HepG2 (cell line): ENCODE measurements around the gene CTCF. TPM values are rescaled to one million over a fixed set of nuclear protein-coding genes. Genes with fewer than 3 reads are reported as not detected.

Experiments used
- ATAC-seq: fragments of 200-7000 bp; cut with Tn5 transposase; 3 replicates; pipeline ENCODE4 v1.9.1; 2020; ENCODE audit warnings: mild to moderate bottlenecking, moderate library complexity
- BruUV-seq: library from RNA; stranded (reverse); fragments of 400-500 nt; replicated peaks from 2 replicates; lab custom pipeline; 2021; lab: Mats Ljungman, UMichigan
- CTCF ChIA-PET: fragments of 300-600 bp; formaldehyde crosslinking; extraction: SDS; loops from one replicate; lab custom pipeline; 2021; ENCODE audit warnings: low total read pairs, inconsistent platforms, low intra/inter-chr PET ratio; lab: Yijun Ruan, JAX
- POLR2A ChIA-PET: fragments of 350-600 bp; sonication (Branson Sonifier 250); formaldehyde crosslinking; loops from one replicate; lab custom pipeline; 2020; ENCODE audit warnings: antibody characterized with exemption, inconsistent platforms; lab: Yijun Ruan, JAX
- DNase-seq: peaks from one replicate; pipeline ENCODE4 v3.0.0-alpha.2; 2015; ENCODE audit warnings: low spot score
- FAIRE-seq: peaks from 3 replicates; lab custom pipeline; 2011; peaks lifted over from hg19 to GRCh38; lab: Jason Lieb, UNC
- H2AFZ ChIP-seq: one replicate; pipeline ENCODE4 v1.6.1; 2011; ENCODE audit warnings: low read length, inconsistent platforms
- H3K27ac ChIP-seq: fragments of 300-600 bp; 3 replicates; pipeline ENCODE4 v1.8.0; 2011; ENCODE audit warnings: mixed run types, mild to moderate bottlenecking, mixed read lengths, low read length, inconsistent platforms; ENCODE audit not compliant: insufficient read depth; ENCODE audit errors: extremely low read length
- H3K27me3 ChIP-seq, 2 experiments: fragments of 200-600 bp in 1 of 2; 2 replicates in 1 of 2; 3 replicates in 1 of 2; pipeline versions ENCODE4 v1.6.0 to v1.8.0; 2011; ENCODE audit warnings: low read length in 2 of 2, mild to moderate bottlenecking in 2 of 2, moderate library complexity in 2 of 2, inconsistent platforms in 1 of 2; ENCODE audit not compliant: insufficient read depth in 2 of 2, control insufficient read depth in 1 of 2
- H3K36me3 ChIP-seq, 2 experiments: fragments of 200-600 bp in 1 of 2; replicated peaks in 1 of 2; 2 replicates in 1 of 2; 3 replicates in 1 of 2; pipeline versions ENCODE4 v1.5.1 to v1.8.0; 2011; ENCODE audit warnings: low read length in 2 of 2, inconsistent platforms in 1 of 2; ENCODE audit not compliant: insufficient read depth in 2 of 2, control insufficient read depth in 1 of 2
- H3K4me1 ChIP-seq: 2 replicates; pipeline ENCODE4 v1.5.1; 2012; ENCODE audit warnings: low read length, inconsistent platforms; ENCODE audit not compliant: insufficient read depth
- H3K4me2 ChIP-seq: 2 replicates; pipeline ENCODE4 v1.6.0; 2011; ENCODE audit warnings: low read depth, low read length, inconsistent platforms
- H3K4me3 ChIP-seq, 3 experiments: fragments of 200-600 bp in 1 of 3; sonication (generic), shearing (Covaris generic) in 1 of 3; replicated peaks in 1 of 3; 2 replicates each; pipeline ENCODE4 v1.5.1; 2011 to 2016; ENCODE audit warnings: low read length in 3 of 3, inconsistent platforms in 2 of 3, low read depth in 2 of 3, mild to moderate bottlenecking in 2 of 3, control low read depth in 1 of 3, mixed read lengths in 1 of 3; ENCODE audit not compliant: insufficient read depth in 1 of 3
- H3K79me2 ChIP-seq: one replicate; pipeline ENCODE4 v1.6.1; 2011; ENCODE audit warnings: low read length, inconsistent platforms; ENCODE audit not compliant: insufficient read depth
- H3K9ac ChIP-seq: 2 replicates; pipeline ENCODE4 v1.6.0; 2011; ENCODE audit warnings: mild to moderate bottlenecking, low read depth, low read length, inconsistent platforms; ENCODE audit not compliant: insufficient read depth
- H3K9me3 ChIP-seq: 2 replicates; pipeline ENCODE4 v1.5.1; 2012; ENCODE audit warnings: mild to moderate bottlenecking, low read length
- H4K20me1 ChIP-seq: 2 replicates; pipeline ENCODE4 v1.6.0; 2011; ENCODE audit warnings: inconsistent platforms, mild to moderate bottlenecking, low read length, moderate library complexity; ENCODE audit not compliant: insufficient read depth
- FOXC1 ChIP-seq: sonication (generic); formaldehyde crosslinking; IDR thresholded peaks from 2 replicates; pipeline ENCODE4 v1.8.0; 2022; ENCODE audit warnings: mild to moderate bottlenecking, missing genetic modification reagents, borderline replicate concordance
- GMEB1 ChIP-seq: sonication (generic); formaldehyde crosslinking; IDR thresholded peaks from 2 replicates; pipeline ENCODE4 v1.5.1; 2020; ENCODE audit warnings: missing genetic modification reagents, mild to moderate bottlenecking, borderline replicate concordance
- POGZ ChIP-seq: sonication (generic); formaldehyde crosslinking; IDR thresholded peaks from 2 replicates; pipeline ENCODE4 v1.4.0; 2020; ENCODE audit warnings: mild to moderate bottlenecking, missing genetic modification reagents
- ZNF343 ChIP-seq: sonication (generic); formaldehyde crosslinking; IDR thresholded peaks from 2 replicates; pipeline ENCODE4 v1.4.0; 2020; ENCODE audit warnings: mild to moderate bottlenecking, missing genetic modification reagents
- ZNF605 ChIP-seq: sonication (generic); formaldehyde crosslinking; IDR thresholded peaks from 2 replicates; pipeline ENCODE4 v1.8.0; 2022; ENCODE audit warnings: mild to moderate bottlenecking, missing genetic modification reagents
- WGBS: methylation state at CpG from one replicate; pipeline ENCODE4 v1.1.6; 2017; ENCODE audit warnings: low lambda C conversion rate; 5-methylcytosine and 5-hydroxymethylcytosine counted together
- in situ Hi-C: cut with HindIII; loops from 2 replicates; pipeline ENCODE4 v1.10.0; 2017; ENCODE audit warnings: low pct_unique_long_range_greater_than_20kb; ENCODE audit not compliant: extremely low pct_ligation_motif_present
- intact Hi-C: fragments of 100-400 bp; cut with micrococcal nuclease; formaldehyde crosslinking; loops from one replicate; pipeline ENCODE4 v1.10.0; 2022; ENCODE audit not compliant: unreplicated experiment
- polyA plus RNA-seq, 8 experiments: library from polyadenylated mRNA; depleted of rRNA in 3 of 8; stranded (reverse) in 7 of 8; unstranded in 1 of 8; fragments of >200 nt; fragmentation: Illumina TruSeq in 4 of 8; extraction: Trizol in 4 of 8; gene quantifications; 2 replicates each; pipeline versions ENCODE4 v1.2.1 to v1.2.3, GENCODE V29; 2011 to 2016; ENCODE audit warnings: low read depth in 4 of 8, missing spikeins in 1 of 8, mixed read lengths in 1 of 8; ENCODE audit not compliant: insufficient read depth in 1 of 8
- total RNA-seq, 5 experiments: library from RNA; depleted of rRNA; stranded (reverse); fragments of >200 nt; fragmentation: Illumina TruSeq; extraction: Trizol; gene quantifications; 2 replicates each; pipeline ENCODE4 v1.2.3, GENCODE V29; 2016; ENCODE audit warnings: low read depth in 1 of 5
- TF ChIP-seq, protein P1 (sequence below): sonication (generic); formaldehyde crosslinking; IDR thresholded peaks from 2 replicates; pipeline ENCODE4 v1.5.0; 2020; ENCODE audit warnings: missing genetic modification reagents

Gene CTCF
- total and polyA plus RNA-seq, 2 of the 13 experiments (the other 11 are each of a cell fraction or from before 2014, with no cell fraction given), result 19.5 to 37.5 TPM

DNA sequence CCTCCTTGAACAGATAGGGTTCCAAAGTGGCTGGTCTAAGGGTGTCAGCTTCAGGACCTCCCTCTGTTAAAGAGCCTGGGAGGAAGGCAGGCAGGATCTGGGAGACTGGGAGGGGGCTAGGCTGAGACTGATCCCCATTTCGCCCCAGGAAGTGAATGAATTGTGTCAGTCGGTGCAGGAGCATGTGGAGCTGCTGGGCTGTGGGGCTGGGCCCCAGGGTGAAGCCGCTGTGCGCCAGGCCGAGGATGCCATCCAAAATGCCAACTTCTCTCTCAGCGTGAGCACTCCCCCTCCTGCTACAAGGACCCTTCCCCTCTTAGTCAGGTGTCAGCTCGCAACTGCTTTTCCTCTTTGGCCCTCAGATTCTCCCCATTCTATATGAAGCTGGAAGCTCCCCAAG, 88.7 kb downstream of the CTCF start (continued):
- TF ChIP-seq ZNF605 (CRISPR knock-in tag) (no peak), POGZ (CRISPR knock-in tag) (no peak)
- TF ChIP-seq, protein P1, sequence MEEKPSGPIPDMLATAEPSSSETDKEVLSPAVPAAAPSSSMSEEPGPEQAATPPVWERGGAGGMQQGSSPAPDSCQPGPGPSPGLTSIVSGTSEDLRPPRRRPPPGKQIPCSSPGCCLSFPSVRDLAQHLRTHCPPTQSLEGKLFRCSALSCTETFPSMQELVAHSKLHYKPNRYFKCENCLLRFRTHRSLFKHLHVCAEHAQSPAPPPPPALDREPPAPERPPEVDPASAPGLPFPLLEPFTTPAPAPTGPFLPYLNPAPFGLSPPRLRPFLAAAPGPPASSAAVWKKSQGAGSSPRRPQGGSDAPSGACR (CRISPR knock-in tag), result no peak
- TF ChIP-seq, all 625 proteins: peak for 0

GRCh38 chr16:67651847-67652246, 89.5 kb downstream of the CTCF start:
- Histone ChIP-seq H3K79me2 (no peaks in the 10 kb centered on the region), H3K4me2 (no peak overlapping the region), H3K36me3 (peaks cover 0 to under 1% of the 10 kb centered on the region in 2 experiments; a peak in 1 of 5 replicates), H3K27me3 (peaks cover 9 to 69% of the 10 kb centered on the region in 2 experiments), H2AFZ (no peak overlapping the region), H3K9ac (no peak overlapping the region), H3K9me3 (no peaks in the 10 kb centered on the region), H3K4me1 (peaks cover 25% of the 10 kb centered on the region; the same call in 1 of the 2 replicates), H4K20me1 (peaks cover 11% of the 10 kb centered on the region), H3K27ac (no peak overlapping the region), H3K4me3 (no peak overlapping the region)
- DNase-seq (no peak), FAIRE-seq (no peak), ATAC-seq (no peak)
- WGBS, result 25% methylated on average over 2 of the region's 4 CpGs
- in situ Hi-C loops (no loop called here), intact Hi-C loops (no loop called here)
- no TSS peak for BruUV-seq
- ChIA-PET POLR2A (interaction anchor here (1.1 to 1.9 kb wide), 2 partner anchors 8 to 14 kb away, joined by 4 to 6 read pairs; partner anchors contain the start of genes ACD, C16orf86 and ENKD1), CTCF (no interaction called here)
- TF ChIP-seq ZNF343 (CRISPR knock-in tag) (0 out of 2 replicates have a peak, but pooled peaks have one; percentile 43), FOXC1 (CRISPR knock-in tag) (no peak), GMEB1 (CRISPR knock-in tag) (no peak)
